Left ventricle myocardium inferior (tissue), 1 donor: ENCODE data around the gene SLC25A21. TPM values are rescaled to one million over a fixed set of nuclear protein-coding genes. Genes with fewer than 3 reads are reported as not detected.

ENCODE experiments used
- DNase-seq: peaks from one replicate; pipeline ENCODE4 v3.0.0-alpha.2; 2020
- H3K27ac ChIP-seq: fragments of 200-600 bp; replicated peaks from 2 replicates; pipeline ENCODE4 v1.8.0; 2021
- H3K27me3 ChIP-seq: fragments of 200-600 bp; 2 replicates; pipeline ENCODE4 v1.8.0; 2021; ENCODE audit warnings: low read depth
- H3K36me3 ChIP-seq: fragments of 200-600 bp; 2 replicates; pipeline ENCODE4 v1.8.0; 2021
- H3K4me1 ChIP-seq: fragments of 200-600 bp; 2 replicates; pipeline ENCODE4 v1.8.0; 2021
- H3K4me3 ChIP-seq: fragments of 200-600 bp; 2 replicates; pipeline ENCODE4 v1.8.0; 2021; ENCODE audit warnings: mild to moderate bottlenecking, moderate library complexity
- H3K9me3 ChIP-seq: fragments of 200-600 bp; replicated peaks from 2 replicates; pipeline ENCODE4 v1.8.0; 2021
- CTCF ChIP-seq: fragments of 200-600 bp; IDR thresholded peaks from 2 replicates; pipeline ENCODE4 v1.8.0; 2021; ENCODE audit warnings: antibody characterized with exemption, mild to moderate bottlenecking, borderline replicate concordance
- intact Hi-C: fragments of 100-400 bp; cut with micrococcal nuclease; formaldehyde crosslinking; loops from one replicate; pipeline ENCODE4 v1.11.0; 2022
- total RNA-seq: library from RNA; stranded (reverse); fragmentation: NEBNext Ultra II Directional; extraction: Animal tissue kit (Norgen Biotek cat#: 25700); gene quantifications from one replicate; pipeline ENCODE4 v1.2.1, GENCODE V29; 2021
- donor health status: DM: no; HTN: yes; CAD: no; lungs with severe emphysema.

SLC25A21 gene
- total RNA-seq, 1 donor from 2014 or later = 0.77 TPM

DNA sequence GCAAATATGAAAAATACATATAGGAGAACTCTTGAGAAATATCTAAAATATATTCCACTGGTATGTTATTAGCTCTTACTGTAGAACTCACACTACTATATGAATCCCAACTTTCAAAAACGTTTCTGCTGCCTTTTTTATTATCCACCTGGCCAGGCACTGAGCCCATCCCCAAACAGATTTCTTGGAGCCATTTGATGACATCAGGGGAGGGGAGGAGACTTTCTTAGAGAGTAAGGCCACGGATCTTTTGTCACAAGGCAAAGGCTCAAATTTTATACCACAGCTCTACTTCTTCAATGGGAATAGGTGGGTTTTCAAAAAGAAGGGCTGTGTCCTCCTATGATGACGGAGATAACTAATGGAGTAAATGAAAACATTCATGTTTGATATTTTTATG, 83.0 kb downstream of the SLC25A21 start:
- intact Hi-C loops = no loop called here
- no peaks in the 10 kb centered on the region for H3K9me3 ChIP-seq

DNA sequence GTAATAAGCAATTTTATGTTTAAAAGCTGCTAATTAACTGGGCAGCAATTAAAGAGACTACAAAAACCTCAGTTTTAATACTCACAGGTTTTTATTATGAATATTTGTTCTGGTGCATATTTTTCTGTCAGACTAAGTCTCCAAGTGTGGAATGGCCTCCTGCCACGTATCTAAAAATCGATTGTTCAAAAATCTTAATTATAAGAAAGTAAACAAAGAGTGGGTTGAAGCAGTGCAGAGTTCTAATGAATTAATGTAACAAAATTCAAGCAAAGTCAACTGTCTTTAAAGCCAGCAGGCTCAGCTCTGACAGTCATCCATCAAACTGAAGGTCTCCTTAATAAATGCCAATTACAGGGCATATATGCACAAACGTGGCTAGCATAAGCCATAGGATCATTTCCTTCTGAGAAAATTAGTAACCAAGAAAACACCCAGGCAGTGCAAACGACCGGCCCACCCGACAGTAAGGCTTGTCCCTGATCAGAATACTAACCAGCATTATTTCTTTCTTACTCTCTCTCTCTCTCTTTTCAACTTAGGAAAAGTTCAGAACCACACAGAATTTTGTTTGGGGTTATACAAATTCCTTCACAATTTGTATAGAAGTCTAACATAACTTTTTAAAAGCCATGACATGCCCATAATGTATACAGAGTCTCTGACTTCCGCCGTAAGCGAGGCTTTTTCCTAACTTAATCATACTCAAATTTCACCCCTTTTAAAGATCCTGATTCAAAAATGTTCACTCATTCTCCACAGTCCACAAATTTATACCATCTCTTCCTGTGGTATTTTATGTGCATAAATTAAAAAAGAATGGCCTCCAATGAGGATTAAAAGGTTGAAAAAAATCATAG, 83.8 kb downstream of the SLC25A21 start:
- intact Hi-C loops = no loop called here
- no peaks in the 10 kb centered on the region for H3K4me1 ChIP-seq
- no peaks in the 10 kb centered on the region for H3K27me3 ChIP-seq
- no peak overlapping the region for H3K4me3 ChIP-seq
- no peaks in the 10 kb centered on the region for H3K36me3 ChIP-seq
- TF ChIP-seq CTCF = no peak
- no peak overlapping the region for H3K27ac ChIP-seq
- H3K9me3 ChIP-seq = no peaks in the 10 kb centered on the region
- no peak for DNase-seq

More for the DNA sequence above, 83.0 kb downstream of the SLC25A21 start:
- no peak for TF ChIP-seq CTCF
- Histone ChIP-seq H3K4me3 (no peak overlapping the region), H3K27me3 (no peaks in the 10 kb centered on the region), H3K4me1 (no peaks in the 10 kb centered on the region), H3K36me3 (no peaks in the 10 kb centered on the region), H3K27ac (no peak overlapping the region)
- no peak for DNase-seq

DNA sequence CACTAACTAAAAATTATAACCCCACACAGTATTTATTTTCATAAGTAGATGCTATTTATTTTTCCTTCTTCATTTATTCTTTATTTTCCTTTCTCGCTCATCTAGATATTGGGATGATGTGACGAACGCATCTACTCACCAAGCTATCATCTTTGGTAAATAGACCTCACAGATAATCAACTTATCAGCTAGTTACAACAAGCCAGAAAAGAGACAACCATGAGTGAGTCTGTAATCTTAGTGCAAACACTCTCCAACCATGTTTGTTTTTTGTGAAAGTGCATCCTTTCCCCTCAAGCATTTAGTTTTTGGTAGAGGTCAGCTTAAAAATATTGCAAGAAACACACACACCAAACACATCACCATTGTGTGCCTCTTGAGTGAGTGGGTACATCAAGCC, 84.9 kb downstream of the SLC25A21 start:
- H3K27me3 ChIP-seq = no peaks in the 10 kb centered on the region
- H3K4me3 ChIP-seq = no peak overlapping the region
- no peaks in the 10 kb centered on the region for H3K9me3 ChIP-seq
- no peaks in the 10 kb centered on the region for H3K36me3 ChIP-seq
- DNase-seq = no peak
- no peak overlapping the region for H3K27ac ChIP-seq
- intact Hi-C loops = no loop called here
- TF ChIP-seq CTCF = no peak
- no peaks in the 10 kb centered on the region for H3K4me1 ChIP-seq

DNA sequence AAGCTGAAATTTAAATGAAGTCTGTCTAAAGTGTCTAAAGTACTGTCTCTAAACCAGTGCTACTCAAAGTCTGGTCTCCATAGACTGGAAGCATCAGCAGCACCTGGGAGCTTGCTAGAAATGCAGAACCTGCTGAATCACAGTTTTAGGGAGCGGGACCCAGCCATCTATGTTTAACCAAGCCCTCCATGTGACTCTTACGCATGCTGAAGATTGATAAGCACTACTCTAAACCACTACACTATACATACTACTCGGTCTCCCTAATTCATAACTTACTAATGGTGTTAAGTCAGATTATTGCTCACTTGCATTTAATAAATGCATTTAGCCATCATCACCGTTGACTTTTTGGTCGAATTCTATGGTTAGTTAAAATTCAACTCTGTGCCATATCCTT, 88.8 kb downstream of the SLC25A21 start:
- no peak for DNase-seq
- H3K9me3 ChIP-seq = no peaks in the 10 kb centered on the region
- H3K4me1 ChIP-seq = no peaks in the 10 kb centered on the region
- TF ChIP-seq CTCF = no peak
- H3K4me3 ChIP-seq = no peak overlapping the region
- intact Hi-C loops = no loop called here
- no peaks in the 10 kb centered on the region for H3K27me3 ChIP-seq
- H3K27ac ChIP-seq = peak overlapping the region; percentile 25
- no peaks in the 10 kb centered on the region for H3K36me3 ChIP-seq

DNA sequence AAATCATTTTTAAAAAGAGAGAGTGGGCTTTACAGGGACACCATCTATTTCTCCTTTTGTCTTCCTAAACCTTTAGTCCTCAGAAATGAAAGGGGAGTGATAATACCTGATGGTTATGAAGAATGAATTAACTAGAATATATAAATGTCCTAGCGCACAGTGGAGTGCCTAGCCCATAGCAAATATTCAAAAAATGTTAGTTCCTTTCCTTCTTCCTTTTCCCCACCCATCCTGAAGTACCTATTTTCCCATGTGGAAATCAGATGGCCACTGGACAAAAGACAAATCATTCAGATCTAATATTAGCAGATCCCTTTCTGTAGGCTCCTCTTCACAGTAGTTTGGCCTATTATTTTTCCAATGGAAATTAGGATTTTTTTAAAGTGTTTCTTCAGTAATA, 90.0 kb downstream of the SLC25A21 start:
- Histone ChIP-seq H3K36me3 (no peaks in the 10 kb centered on the region), H3K4me3 (no peak overlapping the region), H3K27me3 (no peaks in the 10 kb centered on the region), H3K27ac (peak overlapping the region; percentile 25), H3K9me3 (no peaks in the 10 kb centered on the region), H3K4me1 (no peaks in the 10 kb centered on the region)
- intact Hi-C loops = no loop called here
- no peak for DNase-seq
- TF ChIP-seq CTCF = no peak
